ENCODE results near the gene SCOC.
A peak's percentile ranks its signal among the peaks of the same experiment; 100 is the strongest.

GRCh38 chr4:140427106-140427918 lies 53.9 kb downstream of the SCOC start, which contains the start of gene CLGN:
- TF ChIP-seq CTCF (IDR thresholded peaks at IDR 0.05) (peak in 2 of 3 experiments; percentile 11 to 12), POLR2A (IDR thresholded peaks at IDR 0.05) (no peak)

All from testis (tissue), 2 donors.